ENCODE results near the gene ARL6IP1. TPM values are rescaled to one million over a fixed set of nuclear protein-coding genes. Genes with fewer than 3 reads are reported as not detected.

The ARL6IP1 gene
- total and polyA plus RNA-seq, 2 of the 13 experiments (the other 11 are each of a cell fraction or from before 2014, with no cell fraction given): 263 to 373 TPM

DNA sequence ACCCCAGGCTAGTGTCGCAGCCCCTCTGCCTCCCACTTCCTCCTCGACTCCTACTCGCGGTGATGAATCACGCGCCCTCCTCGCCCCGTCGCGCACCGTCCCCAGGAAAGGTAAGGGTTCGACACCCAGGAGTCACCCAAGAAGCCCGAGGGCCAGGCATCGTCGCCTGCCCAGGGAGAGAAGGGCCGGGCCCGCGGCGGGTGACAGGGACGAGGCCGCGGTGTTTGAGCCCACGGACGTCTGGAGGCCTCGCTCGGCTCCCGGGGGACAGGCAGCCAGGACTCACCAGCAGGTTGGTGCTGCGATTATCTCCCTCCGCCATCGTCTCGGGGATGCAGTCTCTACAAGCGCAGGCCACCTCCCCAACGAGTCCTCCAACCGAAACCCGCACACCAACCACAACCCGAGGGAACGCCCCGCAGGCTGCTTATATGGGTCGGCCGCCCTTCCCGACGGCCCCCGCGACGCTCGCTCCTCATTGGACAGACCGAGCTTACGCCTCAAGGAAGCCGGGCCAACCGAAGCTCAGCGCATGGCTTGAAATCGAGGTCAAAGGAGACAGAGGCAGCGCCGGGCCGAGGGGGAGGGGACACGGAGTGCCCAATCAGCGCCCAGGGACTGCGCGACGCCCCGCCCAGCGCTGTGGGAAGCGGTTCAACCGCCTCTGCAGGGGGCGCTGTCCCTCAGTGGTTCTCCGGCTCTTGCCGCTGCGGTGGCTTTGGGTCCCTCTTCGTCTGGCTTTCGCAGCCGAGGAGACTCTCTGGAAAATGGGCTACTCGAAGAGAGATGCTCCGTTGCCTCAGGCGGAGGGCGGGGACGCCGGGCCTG, at the start of gene ARL6IP1 (continued):
- TF ChIP-seq, protein P1, sequence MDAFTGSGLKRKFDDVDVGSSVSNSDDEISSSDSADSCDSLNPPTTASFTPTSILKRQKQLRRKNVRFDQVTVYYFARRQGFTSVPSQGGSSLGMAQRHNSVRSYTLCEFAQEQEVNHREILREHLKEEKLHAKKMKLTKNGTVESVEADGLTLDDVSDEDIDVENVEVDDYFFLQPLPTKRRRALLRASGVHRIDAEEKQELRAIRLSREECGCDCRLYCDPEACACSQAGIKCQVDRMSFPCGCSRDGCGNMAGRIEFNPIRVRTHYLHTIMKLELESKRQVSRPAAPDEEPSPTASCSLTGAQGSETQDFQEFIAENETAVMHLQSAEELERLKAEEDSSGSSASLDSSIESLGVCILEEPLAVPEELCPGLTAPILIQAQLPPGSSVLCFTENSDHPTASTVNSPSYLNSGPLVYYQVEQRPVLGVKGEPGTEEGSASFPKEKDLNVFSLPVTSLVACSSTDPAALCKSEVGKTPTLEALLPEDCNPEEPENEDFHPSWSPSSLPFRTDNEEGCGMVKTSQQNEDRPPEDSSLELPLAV (CRISPR knock-in tag; conservative IDR thresholded peaks at IDR 0.05; ENCODE audit: low read depth): peak; percentile 98
- TF ChIP-seq, protein P2, sequence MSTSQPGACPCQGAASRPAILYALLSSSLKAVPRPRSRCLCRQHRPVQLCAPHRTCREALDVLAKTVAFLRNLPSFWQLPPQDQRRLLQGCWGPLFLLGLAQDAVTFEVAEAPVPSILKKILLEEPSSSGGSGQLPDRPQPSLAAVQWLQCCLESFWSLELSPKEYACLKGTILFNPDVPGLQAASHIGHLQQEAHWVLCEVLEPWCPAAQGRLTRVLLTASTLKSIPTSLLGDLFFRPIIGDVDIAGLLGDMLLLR (CRISPR knock-in tag; IDR thresholded peaks at IDR 0.05): peak; percentile 98
- TF ChIP-seq YEATS2 (CRISPR knock-in tag; IDR thresholded peaks at IDR 0.05; ENCODE audit: borderline replicate concordance) (peak; percentile 95; the same call in 1 of the 2 replicates), ZNF335 (CRISPR knock-in tag; IDR thresholded peaks at IDR 0.05) (peak; percentile 94), TSC22D2 (CRISPR knock-in tag; IDR thresholded peaks at IDR 0.05; ENCODE audit: borderline replicate concordance) (peak; percentile 93), ZFAT (CRISPR knock-in tag; conservative IDR thresholded peaks at IDR 0.05) (peak; percentile 93), KLF9 (CRISPR knock-in tag; IDR thresholded peaks at IDR 0.05; ENCODE audit: low read depth) (peak; percentile 98), NAIF1 (CRISPR knock-in tag; IDR thresholded peaks at IDR 0.05; ENCODE audit: borderline replicate concordance) (peak; percentile 96), FOXA1 (IDR thresholded peaks at IDR 0.05) (no peak), FOXA1 (CRISPR knock-in tag; IDR thresholded peaks at IDR 0.05) (no peak; the same call in none of the 2 replicates), ZNF780A (CRISPR knock-in tag; IDR thresholded peaks at IDR 0.05) (peak; percentile 98), GABPB1 (CRISPR knock-in tag; IDR thresholded peaks at IDR 0.05) (peak; percentile 89), SRSF1 (optimal IDR thresholded peaks at IDR 0.05; ENCODE audit: low read depth, low read length) (peak; percentile 98), GPN1 (CRISPR knock-in tag; IDR thresholded peaks at IDR 0.05; ENCODE audit: borderline replicate concordance) (peak; percentile 94; the same call in 1 of the 2 replicates), DPF2 (CRISPR knock-in tag; IDR thresholded peaks at IDR 0.05; ENCODE audit: borderline replicate concordance, low read depth) (no peak; the same call in 1 of the 2 replicates), ATF1 (CRISPR knock-in tag; IDR thresholded peaks at IDR 0.05) (peak; percentile 88), PRPF4 (IDR thresholded peaks at IDR 0.05; ENCODE audit: low read depth, low read length, poor library complexity, severe bottlenecking) (no peak), PCBP2 (optimal IDR thresholded peaks at IDR 0.05; ENCODE audit: low read depth, low read length, poor library complexity, severe bottlenecking) (no peak), SCMH1 (CRISPR knock-in tag; IDR thresholded peaks at IDR 0.05; ENCODE audit: borderline replicate concordance) (no peak), EZH2 (conservative IDR thresholded peaks at IDR 0.05; ENCODE audit: low read depth, low read length) (no peak), ZNF792 (CRISPR knock-in tag; IDR thresholded peaks at IDR 0.05) (peak; percentile 99), ZNF34 (CRISPR knock-in tag; IDR thresholded peaks at IDR 0.05; ENCODE audit: borderline replicate concordance) (peak; percentile 97), MIXL1 (CRISPR knock-in tag; IDR thresholded peaks at IDR 0.05) (peak; percentile 92)
- TF ChIP-seq, protein P3, sequence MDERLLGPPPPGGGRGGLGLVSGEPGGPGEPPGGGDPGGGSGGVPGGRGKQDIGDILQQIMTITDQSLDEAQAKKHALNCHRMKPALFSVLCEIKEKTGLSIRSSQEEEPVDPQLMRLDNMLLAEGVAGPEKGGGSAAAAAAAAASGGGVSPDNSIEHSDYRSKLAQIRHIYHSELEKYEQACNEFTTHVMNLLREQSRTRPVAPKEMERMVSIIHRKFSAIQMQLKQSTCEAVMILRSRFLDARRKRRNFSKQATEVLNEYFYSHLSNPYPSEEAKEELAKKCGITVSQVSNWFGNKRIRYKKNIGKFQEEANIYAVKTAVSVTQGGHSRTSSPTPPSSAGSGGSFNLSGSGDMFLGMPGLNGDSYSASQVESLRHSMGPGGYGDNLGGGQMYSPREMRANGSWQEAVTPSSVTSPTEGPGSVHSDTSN (CRISPR knock-in tag; IDR thresholded peaks at IDR 0.05): peak; percentile 54; the same call in 1 of the 2 replicates
